HG02623 (cell line): Measurements from ENCODE around the gene CPED1.

Experiments
- ATAC-seq: cut with Tn5 transposase; IDR thresholded peaks from one replicate; pipeline ENCODE4 v1.9.1; 2021; ENCODE audit warnings: moderate library complexity; ENCODE audit not compliant: unreplicated experiment

The CPED1 gene

GRCh38 chr7:121126801-121127534 lies 138.5 kb downstream of the CPED1 start:
- no peak for ATAC-seq

GRCh38 chr7:121132940-121133339 lies 144.4 kb downstream of the CPED1 start:
- no peak for ATAC-seq

GRCh38 chr7:121133444-121133843 lies 144.9 kb downstream of the CPED1 start:
- no peak for ATAC-seq

- ATAC-seq = no peak
Measured at GRCh38 chr7:121137580-121137979, 149.1 kb downstream of the CPED1 start.

GRCh38 chr7:121138262-121138933 lies 149.9 kb downstream of the CPED1 start:
- peak; percentile 100 for ATAC-seq

- ATAC-seq = no peak
Measured at GRCh38 chr7:121139427-121139826, 150.9 kb downstream of the CPED1 start.

GRCh38 chr7:121140790-121141189 lies 152.3 kb downstream of the CPED1 start:
- ATAC-seq = no peak

- ATAC-seq = no peak
Measured at GRCh38 chr7:121151774-121152221, 163.3 kb downstream of the CPED1 start.

- ATAC-seq = no peak
Measured at GRCh38 chr7:121153411-121153810, 164.9 kb downstream of the CPED1 start.

GRCh38 chr7:121153995-121154394 lies 165.5 kb downstream of the CPED1 start:
- ATAC-seq = no peak

GRCh38 chr7:121156825-121157224 lies 168.3 kb downstream of the CPED1 start:
- no peak for ATAC-seq

GRCh38 chr7:121157341-121157751 lies 168.8 kb downstream of the CPED1 start:
- ATAC-seq = no peak

GRCh38 chr7:121157885-121158590 lies 169.5 kb downstream of the CPED1 start:
- ATAC-seq = no peak

- ATAC-seq = no peak
Measured at GRCh38 chr7:121158665-121159064, 170.2 kb downstream of the CPED1 start.

GRCh38 chr7:121159553-121159952 lies 171.0 kb downstream of the CPED1 start:
- no peak for ATAC-seq

GRCh38 chr7:121160150-121161008 lies 171.9 kb downstream of the CPED1 start:
- ATAC-seq = no peak

- ATAC-seq = no peak
Measured at GRCh38 chr7:121163699-121164098, 175.2 kb downstream of the CPED1 start.

GRCh38 chr7:121164247-121164646 lies 175.7 kb downstream of the CPED1 start:
- ATAC-seq = no peak

GRCh38 chr7:121166916-121167315 lies 178.4 kb downstream of the CPED1 start:
- no peak for ATAC-seq

GRCh38 chr7:121167971-121168370 lies 179.5 kb downstream of the CPED1 start:
- ATAC-seq = no peak

GRCh38 chr7:121169469-121169868 lies 181.0 kb downstream of the CPED1 start:
- no peak for ATAC-seq
